Measurements from ENCODE around the gene GRIK4.

DNA sequence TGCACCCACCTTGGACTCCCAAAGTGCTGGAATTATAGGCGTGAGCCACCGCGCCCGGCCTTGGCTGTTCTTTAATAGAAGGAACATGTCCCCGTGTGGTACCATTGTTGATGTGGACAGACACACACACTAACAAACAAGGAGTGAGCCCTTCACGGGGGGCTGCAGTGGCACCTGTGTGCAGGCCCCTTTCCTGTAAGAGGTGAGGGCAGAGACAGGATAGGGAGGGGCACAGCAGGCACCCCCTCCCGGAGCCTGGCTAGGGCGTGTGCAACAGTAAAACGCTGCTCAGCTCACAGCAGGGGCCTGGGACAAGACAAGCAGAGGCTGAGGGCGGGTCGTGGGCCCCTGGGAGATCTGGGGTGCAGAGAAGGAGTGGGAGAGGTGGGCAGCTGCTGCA lies 37.8 kb downstream of the GRIK4 start:
- TF ChIP-seq, protein P1, sequence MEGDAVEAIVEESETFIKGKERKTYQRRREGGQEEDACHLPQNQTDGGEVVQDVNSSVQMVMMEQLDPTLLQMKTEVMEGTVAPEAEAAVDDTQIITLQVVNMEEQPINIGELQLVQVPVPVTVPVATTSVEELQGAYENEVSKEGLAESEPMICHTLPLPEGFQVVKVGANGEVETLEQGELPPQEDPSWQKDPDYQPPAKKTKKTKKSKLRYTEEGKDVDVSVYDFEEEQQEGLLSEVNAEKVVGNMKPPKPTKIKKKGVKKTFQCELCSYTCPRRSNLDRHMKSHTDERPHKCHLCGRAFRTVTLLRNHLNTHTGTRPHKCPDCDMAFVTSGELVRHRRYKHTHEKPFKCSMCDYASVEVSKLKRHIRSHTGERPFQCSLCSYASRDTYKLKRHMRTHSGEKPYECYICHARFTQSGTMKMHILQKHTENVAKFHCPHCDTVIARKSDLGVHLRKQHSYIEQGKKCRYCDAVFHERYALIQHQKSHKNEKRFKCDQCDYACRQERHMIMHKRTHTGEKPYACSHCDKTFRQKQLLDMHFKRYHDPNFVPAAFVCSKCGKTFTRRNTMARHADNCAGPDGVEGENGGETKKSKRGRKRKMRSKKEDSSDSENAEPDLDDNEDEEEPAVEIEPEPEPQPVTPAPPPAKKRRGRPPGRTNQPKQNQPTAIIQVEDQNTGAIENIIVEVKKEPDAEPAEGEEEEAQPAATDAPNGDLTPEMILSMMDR (IDR thresholded peaks at IDR 0.05), result no peak
- TF ChIP-seq EZH2 (IDR thresholded peaks at IDR 0.05; ENCODE audit: borderline replicate concordance, insufficient read depth, low read depth, low read length, poor library complexity, severe bottlenecking), result no peak
